ENCODE data around the gene MRC1. TPM values are rescaled to one million over a fixed set of nuclear protein-coding genes. Genes with fewer than 3 reads are reported as not detected.

MRC1 gene
- total and polyA plus RNA-seq, 2 donors from 2014 or later = 3.4 to 67.8 TPM

DNA sequence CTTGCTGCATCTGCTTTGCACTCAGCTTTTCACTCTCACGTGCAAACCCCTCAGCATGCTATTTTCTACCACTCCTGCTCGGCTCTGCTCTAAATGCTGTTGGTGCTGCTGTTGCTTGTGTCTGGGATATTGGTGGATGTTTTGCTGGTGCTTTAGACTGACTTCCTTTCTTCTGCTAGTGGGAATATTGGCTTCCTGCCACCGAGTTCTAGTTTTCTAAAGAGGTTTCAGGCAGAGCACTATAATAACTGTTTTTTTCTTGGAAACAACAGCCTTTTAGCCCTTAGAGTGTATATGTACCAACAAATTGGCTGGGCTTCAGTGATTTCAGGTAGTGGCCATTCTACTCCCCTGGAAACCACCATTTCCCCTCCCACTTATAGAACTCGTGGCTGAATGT lies 29.4 kb upstream of the MRC1 start:
- DNase-seq (peak in 1 of 5 donors; percentile 46), FAIRE-seq (no peak)
- intact Hi-C loops (cut with DNase I) = no loop called here
- H3K27ac ChIP-seq (ENCODE audit: low read depth in 2 of 2, low read length in 2 of 2) = no peak overlapping the region
- H3K36me3 ChIP-seq (ENCODE audit: control insufficient read depth in 2 of 3, insufficient read depth in 3 of 3, low read length in 3 of 3) = no peaks in the 10 kb centered on the region
- H3K4me3 ChIP-seq (ENCODE audit: low read length in 3 of 3) = no peak overlapping the region
- no peaks in the 10 kb centered on the region for H3K9me3 ChIP-seq (ENCODE audit: control insufficient read depth in 2 of 3, insufficient read depth in 1 of 3, low read length in 3 of 3)
- TF ChIP-seq, protein P1, sequence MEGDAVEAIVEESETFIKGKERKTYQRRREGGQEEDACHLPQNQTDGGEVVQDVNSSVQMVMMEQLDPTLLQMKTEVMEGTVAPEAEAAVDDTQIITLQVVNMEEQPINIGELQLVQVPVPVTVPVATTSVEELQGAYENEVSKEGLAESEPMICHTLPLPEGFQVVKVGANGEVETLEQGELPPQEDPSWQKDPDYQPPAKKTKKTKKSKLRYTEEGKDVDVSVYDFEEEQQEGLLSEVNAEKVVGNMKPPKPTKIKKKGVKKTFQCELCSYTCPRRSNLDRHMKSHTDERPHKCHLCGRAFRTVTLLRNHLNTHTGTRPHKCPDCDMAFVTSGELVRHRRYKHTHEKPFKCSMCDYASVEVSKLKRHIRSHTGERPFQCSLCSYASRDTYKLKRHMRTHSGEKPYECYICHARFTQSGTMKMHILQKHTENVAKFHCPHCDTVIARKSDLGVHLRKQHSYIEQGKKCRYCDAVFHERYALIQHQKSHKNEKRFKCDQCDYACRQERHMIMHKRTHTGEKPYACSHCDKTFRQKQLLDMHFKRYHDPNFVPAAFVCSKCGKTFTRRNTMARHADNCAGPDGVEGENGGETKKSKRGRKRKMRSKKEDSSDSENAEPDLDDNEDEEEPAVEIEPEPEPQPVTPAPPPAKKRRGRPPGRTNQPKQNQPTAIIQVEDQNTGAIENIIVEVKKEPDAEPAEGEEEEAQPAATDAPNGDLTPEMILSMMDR (IDR thresholded peaks at IDR 0.05; ENCODE audit: borderline replicate concordance, extremely low read depth, insufficient read depth) = no peak
- H3K4me1 ChIP-seq (ENCODE audit: control insufficient read depth in 2 of 3, insufficient read depth in 2 of 3, low read depth in 1 of 3, low read length in 3 of 3) = peaks cover 0 to 2% (median 0%) of the 10 kb centered on the region in 3 donors
- no peaks in the 10 kb centered on the region for H3K27me3 ChIP-seq (ENCODE audit: control insufficient read depth, insufficient read depth, low read length)
- no peak overlapping the region for H3K9ac ChIP-seq (ENCODE audit: low read length in 3 of 3)

DNA sequence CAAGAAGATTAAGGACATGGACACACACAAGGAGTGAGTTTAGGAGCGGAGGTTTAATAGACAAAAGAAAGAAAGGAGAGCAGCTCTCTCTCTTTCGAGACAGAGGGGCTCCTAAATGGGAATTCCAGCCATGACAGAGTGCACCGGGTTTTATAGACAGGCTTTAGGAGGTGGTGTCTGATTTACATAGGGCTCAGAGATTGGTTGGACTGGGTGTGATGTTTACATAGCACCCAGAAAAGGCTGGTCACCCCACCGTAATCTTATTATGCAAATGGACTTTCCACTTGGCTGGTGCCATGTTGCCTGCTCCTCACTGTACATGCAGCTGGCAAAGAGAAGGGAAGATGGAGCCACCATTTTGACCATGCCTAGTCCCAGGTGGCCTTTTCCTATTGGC lies 28.4 kb upstream of the MRC1 start:
- no peak overlapping the region for H3K9ac ChIP-seq (ENCODE audit: low read length in 3 of 3)
- no peak overlapping the region for H3K27ac ChIP-seq (ENCODE audit: low read depth in 2 of 2, low read length in 2 of 2)
- H3K9me3 ChIP-seq (ENCODE audit: control insufficient read depth in 2 of 3, insufficient read depth in 1 of 3, low read length in 3 of 3) = no peaks in the 10 kb centered on the region
- FAIRE-seq (no peak), DNase-seq (no peak)
- H3K4me1 ChIP-seq (ENCODE audit: control insufficient read depth in 2 of 3, insufficient read depth in 2 of 3, low read depth in 1 of 3, low read length in 3 of 3) = peaks cover 0 to 2% (median 0%) of the 10 kb centered on the region in 3 donors
- no peaks in the 10 kb centered on the region for H3K27me3 ChIP-seq (ENCODE audit: control insufficient read depth, insufficient read depth, low read length)
- H3K4me3 ChIP-seq (ENCODE audit: low read length in 3 of 3) = no peak overlapping the region
- H3K36me3 ChIP-seq (ENCODE audit: control insufficient read depth in 2 of 3, insufficient read depth in 3 of 3, low read length in 3 of 3) = no peaks in the 10 kb centered on the region
- TF ChIP-seq, protein P1 (IDR thresholded peaks at IDR 0.05; ENCODE audit: borderline replicate concordance, extremely low read depth, insufficient read depth) = no peak
- intact Hi-C loops (cut with DNase I) = no loop called here

DNA sequence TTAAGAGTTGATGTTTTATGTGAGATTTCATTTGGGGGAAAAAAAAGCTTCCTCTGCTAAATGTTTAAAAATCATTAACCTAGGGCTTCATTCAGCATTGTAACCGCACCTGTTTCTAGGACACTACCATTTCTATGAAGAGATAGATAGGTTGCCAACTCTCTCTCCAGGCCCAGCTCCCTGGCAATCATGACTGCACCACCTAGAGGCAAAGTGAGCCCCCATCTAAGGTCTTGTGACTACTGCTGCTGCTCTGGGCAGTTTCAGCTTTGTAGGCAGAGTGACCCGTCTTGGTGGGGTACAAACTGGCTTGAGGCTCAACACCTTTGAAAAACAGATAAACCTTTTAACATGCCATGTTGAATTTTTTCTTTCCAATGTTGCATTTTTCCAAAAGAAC lies 27.3 kb upstream of the MRC1 start:
- DNase-seq (no peak), FAIRE-seq (no peak)
- no peaks in the 10 kb centered on the region for H3K9me3 ChIP-seq (ENCODE audit: control insufficient read depth in 2 of 3, insufficient read depth in 1 of 3, low read length in 3 of 3)
- H3K27me3 ChIP-seq (ENCODE audit: control insufficient read depth, insufficient read depth, low read length) = no peaks in the 10 kb centered on the region
- H3K36me3 ChIP-seq (ENCODE audit: control insufficient read depth in 2 of 3, insufficient read depth in 3 of 3, low read length in 3 of 3) = no peaks in the 10 kb centered on the region
- no peak overlapping the region for H3K4me3 ChIP-seq (ENCODE audit: low read length in 3 of 3)
- H3K9ac ChIP-seq (ENCODE audit: low read length in 3 of 3) = no peak overlapping the region
- no peak overlapping the region for H3K27ac ChIP-seq (ENCODE audit: low read depth in 2 of 2, low read length in 2 of 2)
- peaks cover 0 to 2% (median 0%) of the 10 kb centered on the region in 3 donors for H3K4me1 ChIP-seq (ENCODE audit: control insufficient read depth in 2 of 3, insufficient read depth in 2 of 3, low read depth in 1 of 3, low read length in 3 of 3)
- intact Hi-C loops (cut with DNase I) = no loop called here
- TF ChIP-seq, protein P1 (IDR thresholded peaks at IDR 0.05; ENCODE audit: borderline replicate concordance, extremely low read depth, insufficient read depth) = no peak
